HG02623 (cell line): ENCODE results near the gene HEATR5B.
A peak's percentile ranks its signal among the peaks of the same experiment; 100 is the strongest.
"Not testable (repeated sequence)": the region's sequence is repeated elsewhere in the genome, so short reads cannot be mapped to it uniquely, and the experiment has no call there.

Experiments
- ATAC-seq: cut with Tn5 transposase; IDR thresholded peaks from one replicate; pipeline ENCODE4 v1.9.1; 2021; ENCODE audit warnings: moderate library complexity; ENCODE audit not compliant: unreplicated experiment

The HEATR5B gene

GRCh38 chr2:36988008-36988407, 96.2 kb downstream of the HEATR5B start:
- ATAC-seq, result no peak

GRCh38 chr2:36982467-36982866, 101.7 kb downstream of the HEATR5B start:
- no peak for ATAC-seq

GRCh38 chr2:36981911-36982310, 102.3 kb downstream of the HEATR5B start:
- no peak for ATAC-seq

- ATAC-seq, result not testable (repeated sequence)
Observed at GRCh38 chr2:36979007-36979406, 105.2 kb downstream of the HEATR5B start.

GRCh38 chr2:36976065-36976464, 108.1 kb downstream of the HEATR5B start:
- ATAC-seq, result no peak

- ATAC-seq, result no peak
Observed at GRCh38 chr2:36975306-36975705, 108.9 kb downstream of the HEATR5B start.

- no peak for ATAC-seq
Observed at GRCh38 chr2:36973320-36973719, 110.9 kb downstream of the HEATR5B start.

GRCh38 chr2:36971990-36972389, 112.2 kb downstream of the HEATR5B start:
- ATAC-seq, result no peak

- no peak for ATAC-seq
Observed at GRCh38 chr2:36967236-36967876, 116.8 kb downstream of the HEATR5B start.

GRCh38 chr2:36966370-36967235, 117.6 kb downstream of the HEATR5B start, which contains the start of gene STRN:
STRN (minus strand) TSS chr2:36966536; CDS start chr2:36966463, 73 bp downstream.
- peak; percentile 97 for ATAC-seq

- ATAC-seq, result peak; percentile 29
Observed at GRCh38 chr2:36965751-36966369, 118.3 kb downstream of the HEATR5B start.

- ATAC-seq, result no peak
Observed at GRCh38 chr2:36965206-36965605, 119.0 kb downstream of the HEATR5B start.

GRCh38 chr2:36964496-36965058, 119.6 kb downstream of the HEATR5B start:
- no peak for ATAC-seq

GRCh38 chr2:36963734-36964133, 120.4 kb downstream of the HEATR5B start:
- no peak for ATAC-seq

GRCh38 chr2:36963106-36963505, 121.1 kb downstream of the HEATR5B start:
- ATAC-seq, result no peak

- ATAC-seq, result no peak
Observed at GRCh38 chr2:36960773-36961172, 123.4 kb downstream of the HEATR5B start.

GRCh38 chr2:36960005-36960675, 124.0 kb downstream of the HEATR5B start:
- no peak for ATAC-seq

GRCh38 chr2:36954977-36955607, 129.1 kb downstream of the HEATR5B start:
- no peak for ATAC-seq

GRCh38 chr2:36952748-36953197, 131.4 kb downstream of the HEATR5B start:
- ATAC-seq, result no peak

GRCh38 chr2:36951574-36951973, 132.6 kb downstream of the HEATR5B start:
- no peak for ATAC-seq
